Liver (tissue), 9 donors: ENCODE data around the gene KLF3. TPM values are rescaled to one million over a fixed set of nuclear protein-coding genes. Genes with fewer than 3 reads are reported as not detected.

Source experiments
- DNase-seq: peaks from one replicate; pipeline ENCODE4 v3.0.0-alpha.2; 2017; ENCODE audit warnings: low spot score
- H3K27ac ChIP-seq, 2 donors: one replicate each; pipeline ENCODE4 v1.7.0; 2013; ENCODE audit warnings: inconsistent platforms in 2 of 2, low read length in 2 of 2, control low read depth in 1 of 2, low read depth in 1 of 2, mild to moderate bottlenecking in 1 of 2
- H3K27me3 ChIP-seq, 4 donors: one replicate each; pipeline versions ENCODE4 v1.6.1 to v1.7.0; 2013; ENCODE audit warnings: low read length in 3 of 4, inconsistent platforms in 1 of 4, mild to moderate bottlenecking in 1 of 4, moderate library complexity in 1 of 4; ENCODE audit not compliant: control insufficient read depth in 4 of 4, insufficient read depth in 4 of 4
- H3K36me3 ChIP-seq, 4 donors: one replicate each; pipeline versions ENCODE4 v1.6.1 to v1.7.0; 2013; ENCODE audit warnings: low read length in 3 of 4, mild to moderate bottlenecking in 3 of 4, low read depth in 1 of 4, moderate library complexity in 1 of 4; ENCODE audit not compliant: control insufficient read depth in 4 of 4, insufficient read depth in 3 of 4
- H3K4me1 ChIP-seq, 4 donors: one replicate each; pipeline versions ENCODE4 v1.6.1 to v1.7.0; 2013; ENCODE audit warnings: low read length in 3 of 4, mild to moderate bottlenecking in 3 of 4, moderate library complexity in 1 of 4; ENCODE audit not compliant: control insufficient read depth in 4 of 4, insufficient read depth in 4 of 4
- H3K4me3 ChIP-seq, 3 donors: one replicate each; pipeline versions ENCODE4 v1.6.1 to v1.7.0; 2013; ENCODE audit warnings: low read length in 3 of 3, control low read depth in 1 of 3, low read depth in 1 of 3, mild to moderate bottlenecking in 1 of 3
- H3K9ac ChIP-seq, 2 donors: one replicate each; pipeline ENCODE4 v1.7.0; 2013; ENCODE audit warnings: low read length in 2 of 2, mild to moderate bottlenecking in 2 of 2, moderate library complexity in 2 of 2, control low read depth in 1 of 2, low read depth in 1 of 2
- H3K9me3 ChIP-seq, 4 donors: one replicate each; pipeline versions ENCODE4 v1.6.1 to v1.7.0; 2013; ENCODE audit warnings: low read length in 3 of 4; ENCODE audit not compliant: control insufficient read depth in 4 of 4
- EGR1 ChIP-seq, 2 donors: IDR thresholded peaks; 2 replicates each; pipeline ENCODE4 v1.6.1; 2016 to 2018; ENCODE audit warnings: antibody characterized with exemption in 2 of 2, low read depth in 2 of 2
- FOXA1 ChIP-seq: IDR thresholded peaks from 2 replicates; pipeline ENCODE4 v1.6.1; 2016; ENCODE audit warnings: antibody characterized with exemption
- FOXA2 ChIP-seq: IDR thresholded peaks from 2 replicates; pipeline ENCODE4 v1.6.1; 2016; ENCODE audit warnings: antibody characterized with exemption
- HNF4A ChIP-seq, 2 donors: conservative IDR thresholded peaks; 2 replicates each; pipeline ENCODE4 v1.6.1; 2016; ENCODE audit warnings: antibody characterized with exemption in 2 of 2, mild to moderate bottlenecking in 2 of 2
- HNF4G ChIP-seq: IDR thresholded peaks from 2 replicates; pipeline ENCODE4 v1.6.1; 2016; ENCODE audit warnings: antibody characterized with exemption
- JUND ChIP-seq, 2 donors: IDR thresholded peaks; 2 replicates each; pipeline ENCODE4 v1.6.1; 2016; ENCODE audit warnings: antibody characterized with exemption in 2 of 2
- RAD21 ChIP-seq, 2 donors: IDR thresholded peaks; 2 replicates each; pipeline ENCODE4 v1.6.1; 2016; ENCODE audit warnings: antibody characterized with exemption in 2 of 2, mild to moderate bottlenecking in 2 of 2
- REST ChIP-seq: IDR thresholded peaks from 2 replicates; pipeline ENCODE4 v1.6.1; 2016; ENCODE audit warnings: antibody characterized with exemption, mild to moderate bottlenecking
- RXRA ChIP-seq, 2 donors: IDR thresholded peaks; 2 replicates each; pipeline ENCODE4 v1.6.1; 2017 to 2018; ENCODE audit warnings: antibody characterized with exemption in 2 of 2, mild to moderate bottlenecking in 1 of 2
- SP1 ChIP-seq: IDR thresholded peaks from 2 replicates; pipeline ENCODE4 v1.6.1; 2018; ENCODE audit warnings: antibody characterized with exemption, mild to moderate bottlenecking
- TAF1 ChIP-seq: conservative IDR thresholded peaks from 2 replicates; pipeline ENCODE4 v1.6.1; 2016; ENCODE audit warnings: antibody characterized with exemption, mild to moderate bottlenecking
- YY1 ChIP-seq: IDR thresholded peaks from 2 replicates; pipeline ENCODE4 v1.6.1; 2016; ENCODE audit warnings: antibody characterized with exemption, mild to moderate bottlenecking
- WGBS: extraction: QIAGEN DNeasy Blood & Tissue Kit; methylation state at CpG from one replicate; pipeline ENCODE4 v1.1.7; 2013; 5-methylcytosine and 5-hydroxymethylcytosine counted together
- polyA plus RNA-seq, 2 donors: library from polyadenylated mRNA; stranded (reverse) in 1 of 2; unstranded in 1 of 2; fragments of 200-250 nt in 1 of 2; fragments of >200 nt in 1 of 2; fragmentation: Nextera tagmentation in 1 of 2; extraction: Ambion mirVana in 1 of 2; gene quantifications; one replicate each; pipeline versions ENCODE4 v1.2.1 to v1.2.3, GENCODE V29; 2013 to 2015
- total RNA-seq, 2 donors: library from RNA; depleted of rRNA; stranded (reverse); fragments of >200 nt; gene quantifications; one replicate each; pipeline ENCODE4 v1.2.3, GENCODE V29; 2014
- TF ChIP-seq, protein P1 (sequence below): IDR thresholded peaks from 2 replicates; pipeline ENCODE4 v1.6.1; 2016; ENCODE audit warnings: antibody characterized with exemption
- TF ChIP-seq, protein P2 (sequence below): IDR thresholded peaks from 2 replicates; pipeline ENCODE4 v1.6.1; 2016; ENCODE audit warnings: antibody characterized with exemption
- TF ChIP-seq, protein P3 (sequence below): fragments of 150-350 bp; IDR thresholded peaks from 2 replicates; pipeline ENCODE4 v1.5.1; 2017; ENCODE audit warnings: improper control_type of control experiment, low read depth, low read length; ENCODE audit not compliant: missing input control
- donor health status: healthy.
- donor health status: healthy.
- donor health status: healthy.
- donor health status: healthy.
- donor health status: healthy.

Gene KLF3
- total and polyA plus RNA-seq, 4 donors, result 11.1 to 77.5 (median 21.0) TPM

- DNase-seq, result no peak
Measured at GRCh38 chr4:38623260-38623659, 40.7 kb upstream of the KLF3 start.

More at GRCh38 chr4:38623260-38623659, 40.7 kb upstream of the KLF3 start:
- Histone ChIP-seq H3K27me3 (no peaks in the 10 kb centered on the region), H3K4me1 (no peaks in the 10 kb centered on the region), H3K27ac (no peak overlapping the region), H3K9ac (no peak overlapping the region), H3K4me3 (no peak overlapping the region), H3K9me3 (no peaks in the 10 kb centered on the region), H3K36me3 (no peaks in the 10 kb centered on the region)
- TF ChIP-seq HNF4G (no peak), RXRA (IDR thresholded peaks at IDR 0.05) (no peak), FOXA2 (no peak), RAD21 (IDR thresholded peaks at IDR 0.05) (no peak), YY1 (no peak), REST (no peak), HNF4A (conservative IDR thresholded peaks at IDR 0.05) (no peak), EGR1 (IDR thresholded peaks at IDR 0.05; ENCODE audit: low read depth in 2 of 2) (no peak), SP1 (no peak), JUND (IDR thresholded peaks at IDR 0.05) (no peak), FOXA1 (no peak), TAF1 (no peak)
- TF ChIP-seq, protein P1, sequence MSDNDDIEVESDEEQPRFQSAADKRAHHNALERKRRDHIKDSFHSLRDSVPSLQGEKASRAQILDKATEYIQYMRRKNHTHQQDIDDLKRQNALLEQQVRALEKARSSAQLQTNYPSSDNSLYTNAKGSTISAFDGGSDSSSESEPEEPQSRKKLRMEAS, result no peak
- TF ChIP-seq, protein P2, sequence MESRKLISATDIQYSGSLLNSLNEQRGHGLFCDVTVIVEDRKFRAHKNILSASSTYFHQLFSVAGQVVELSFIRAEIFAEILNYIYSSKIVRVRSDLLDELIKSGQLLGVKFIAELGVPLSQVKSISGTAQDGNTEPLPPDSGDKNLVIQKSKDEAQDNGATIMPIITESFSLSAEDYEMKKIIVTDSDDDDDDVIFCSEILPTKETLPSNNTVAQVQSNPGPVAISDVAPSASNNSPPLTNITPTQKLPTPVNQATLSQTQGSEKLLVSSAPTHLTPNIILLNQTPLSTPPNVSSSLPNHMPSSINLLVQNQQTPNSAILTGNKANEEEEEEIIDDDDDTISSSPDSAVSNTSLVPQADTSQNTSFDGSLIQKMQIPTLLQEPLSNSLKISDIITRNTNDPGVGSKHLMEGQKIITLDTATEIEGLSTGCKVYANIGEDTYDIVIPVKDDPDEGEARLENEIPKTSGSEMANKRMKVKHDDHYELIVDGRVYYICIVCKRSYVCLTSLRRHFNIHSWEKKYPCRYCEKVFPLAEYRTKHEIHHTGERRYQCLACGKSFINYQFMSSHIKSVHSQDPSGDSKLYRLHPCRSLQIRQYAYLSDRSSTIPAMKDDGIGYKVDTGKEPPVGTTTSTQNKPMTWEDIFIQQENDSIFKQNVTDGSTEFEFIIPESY, result no peak
- TF ChIP-seq, protein P3, sequence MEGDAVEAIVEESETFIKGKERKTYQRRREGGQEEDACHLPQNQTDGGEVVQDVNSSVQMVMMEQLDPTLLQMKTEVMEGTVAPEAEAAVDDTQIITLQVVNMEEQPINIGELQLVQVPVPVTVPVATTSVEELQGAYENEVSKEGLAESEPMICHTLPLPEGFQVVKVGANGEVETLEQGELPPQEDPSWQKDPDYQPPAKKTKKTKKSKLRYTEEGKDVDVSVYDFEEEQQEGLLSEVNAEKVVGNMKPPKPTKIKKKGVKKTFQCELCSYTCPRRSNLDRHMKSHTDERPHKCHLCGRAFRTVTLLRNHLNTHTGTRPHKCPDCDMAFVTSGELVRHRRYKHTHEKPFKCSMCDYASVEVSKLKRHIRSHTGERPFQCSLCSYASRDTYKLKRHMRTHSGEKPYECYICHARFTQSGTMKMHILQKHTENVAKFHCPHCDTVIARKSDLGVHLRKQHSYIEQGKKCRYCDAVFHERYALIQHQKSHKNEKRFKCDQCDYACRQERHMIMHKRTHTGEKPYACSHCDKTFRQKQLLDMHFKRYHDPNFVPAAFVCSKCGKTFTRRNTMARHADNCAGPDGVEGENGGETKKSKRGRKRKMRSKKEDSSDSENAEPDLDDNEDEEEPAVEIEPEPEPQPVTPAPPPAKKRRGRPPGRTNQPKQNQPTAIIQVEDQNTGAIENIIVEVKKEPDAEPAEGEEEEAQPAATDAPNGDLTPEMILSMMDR, result no peak
- 94% methylated on average over 2 of the region's 2 CpGs for WGBS
